DND-41 (cell line): ENCODE data around the gene MYH11.

Experiments
- ATAC-seq: fragments of 200-7000 bp; cut with Tn5 transposase; 3 replicates; pipeline ENCODE4 v1.9.1; 2021; ENCODE audit warnings: low read depth; ENCODE audit not compliant: insufficient read depth
- DNase-seq: peaks from one replicate; pipeline ENCODE4 v3.0.0-alpha.2; 2020
- H2AFZ ChIP-seq: 2 replicates; pipeline ENCODE4 v1.6.0; 2012; ENCODE audit warnings: low read depth, low read length
- H3K27ac ChIP-seq: 2 replicates; pipeline ENCODE4 v1.5.1; 2012; ENCODE audit warnings: low read length, inconsistent platforms
- H3K27me3 ChIP-seq: fragments of 200-600 bp; sonication (generic); 2 replicates; pipeline ENCODE4 v1.6.0; 2012; ENCODE audit warnings: low read length, mild to moderate bottlenecking, inconsistent platforms; ENCODE audit not compliant: insufficient read depth, poor library complexity
- H3K36me3 ChIP-seq: 2 replicates; pipeline ENCODE4 v1.5.1; 2012; ENCODE audit warnings: low read length, inconsistent platforms; ENCODE audit not compliant: insufficient read depth
- H3K4me1 ChIP-seq: 2 replicates; pipeline ENCODE4 v1.5.1; 2012; ENCODE audit warnings: mild to moderate bottlenecking, low read length; ENCODE audit not compliant: insufficient read depth
- H3K4me2 ChIP-seq: 2 replicates; pipeline ENCODE4 v1.6.0; 2012; ENCODE audit warnings: mild to moderate bottlenecking, moderate library complexity, low read length, inconsistent platforms; ENCODE audit not compliant: insufficient read depth
- H3K4me3 ChIP-seq, 2 experiments: fragments of 200-600 bp in 1 of 2; shearing (Covaris generic) in 1 of 2; 2 replicates each; pipeline ENCODE4 v1.5.1; 2012 to 2016; ENCODE audit warnings: inconsistent platforms in 2 of 2, low read length in 2 of 2, mild to moderate bottlenecking in 2 of 2, low read depth in 1 of 2, moderate library complexity in 1 of 2
- H3K79me2 ChIP-seq: 2 replicates; pipeline ENCODE4 v1.6.0; 2012; ENCODE audit warnings: low read length, inconsistent platforms; ENCODE audit not compliant: insufficient read depth
- H3K9ac ChIP-seq: 2 replicates; pipeline ENCODE4 v1.6.0; 2012; ENCODE audit warnings: low read depth, mild to moderate bottlenecking, inconsistent platforms, low read length, moderate library complexity
- H3K9me3 ChIP-seq: 2 replicates; pipeline ENCODE4 v1.5.1; 2012; ENCODE audit warnings: low read length, moderate library complexity, mild to moderate bottlenecking, inconsistent platforms; ENCODE audit not compliant: insufficient read depth, severe bottlenecking
- H4K20me1 ChIP-seq: 2 replicates; pipeline ENCODE4 v1.6.0; 2012; ENCODE audit warnings: low read length; ENCODE audit not compliant: insufficient read depth
- EZH2 ChIP-seq: IDR thresholded peaks from 3 replicates; pipeline ENCODE4 v1.6.1; 2012; ENCODE audit warnings: borderline replicate concordance, low read depth, mild to moderate bottlenecking, moderate library complexity, low read length, inconsistent platforms; ENCODE audit not compliant: severe bottlenecking
- TF ChIP-seq, protein P1 (sequence below): IDR thresholded peaks from 2 replicates; pipeline ENCODE4 v1.5.1; 2012; ENCODE audit warnings: borderline replicate concordance, low read length, moderate library complexity, mild to moderate bottlenecking; ENCODE audit not compliant: poor library complexity, severe bottlenecking; ENCODE audit errors: extremely low read depth

Gene MYH11

DNA sequence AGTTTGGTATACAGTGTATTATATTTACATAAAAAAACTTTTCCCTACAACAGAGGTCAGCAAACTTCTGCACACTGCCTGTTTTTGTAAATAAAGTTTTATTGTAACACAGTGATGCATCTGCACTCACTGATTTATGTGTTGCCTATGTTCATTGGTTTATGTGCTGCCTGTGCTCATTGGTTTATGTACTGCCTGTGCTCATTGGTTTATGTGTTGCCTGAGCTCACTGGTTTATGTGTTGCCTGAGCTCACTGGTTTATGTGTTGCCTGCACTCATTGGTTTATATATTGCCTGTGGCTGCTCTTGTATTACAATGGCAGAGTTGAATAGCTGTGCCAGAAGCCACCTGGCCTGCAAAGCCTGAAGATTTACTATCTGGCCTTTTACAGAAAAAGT is 81.6 kb downstream of the MYH11 start:
- ATAC-seq (no peak), DNase-seq (no peak)
- H3K27me3 ChIP-seq, result no peaks in the 10 kb centered on the region
- H3K4me3 ChIP-seq, result no peak overlapping the region
- H2AFZ ChIP-seq, result no peak overlapping the region
- no peak overlapping the region for H3K4me2 ChIP-seq
- H3K9ac ChIP-seq, result no peak overlapping the region
- H3K36me3 ChIP-seq, result no peaks in the 10 kb centered on the region
- H4K20me1 ChIP-seq, result no peaks in the 10 kb centered on the region
- H3K9me3 ChIP-seq, result no peaks in the 10 kb centered on the region
- H3K79me2 ChIP-seq, result no peaks in the 10 kb centered on the region
- TF ChIP-seq, protein P1, sequence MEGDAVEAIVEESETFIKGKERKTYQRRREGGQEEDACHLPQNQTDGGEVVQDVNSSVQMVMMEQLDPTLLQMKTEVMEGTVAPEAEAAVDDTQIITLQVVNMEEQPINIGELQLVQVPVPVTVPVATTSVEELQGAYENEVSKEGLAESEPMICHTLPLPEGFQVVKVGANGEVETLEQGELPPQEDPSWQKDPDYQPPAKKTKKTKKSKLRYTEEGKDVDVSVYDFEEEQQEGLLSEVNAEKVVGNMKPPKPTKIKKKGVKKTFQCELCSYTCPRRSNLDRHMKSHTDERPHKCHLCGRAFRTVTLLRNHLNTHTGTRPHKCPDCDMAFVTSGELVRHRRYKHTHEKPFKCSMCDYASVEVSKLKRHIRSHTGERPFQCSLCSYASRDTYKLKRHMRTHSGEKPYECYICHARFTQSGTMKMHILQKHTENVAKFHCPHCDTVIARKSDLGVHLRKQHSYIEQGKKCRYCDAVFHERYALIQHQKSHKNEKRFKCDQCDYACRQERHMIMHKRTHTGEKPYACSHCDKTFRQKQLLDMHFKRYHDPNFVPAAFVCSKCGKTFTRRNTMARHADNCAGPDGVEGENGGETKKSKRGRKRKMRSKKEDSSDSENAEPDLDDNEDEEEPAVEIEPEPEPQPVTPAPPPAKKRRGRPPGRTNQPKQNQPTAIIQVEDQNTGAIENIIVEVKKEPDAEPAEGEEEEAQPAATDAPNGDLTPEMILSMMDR, result no peak
- TF ChIP-seq EZH2, result no peak
- no peaks in the 10 kb centered on the region for H3K4me1 ChIP-seq
- H3K27ac ChIP-seq, result no peak overlapping the region

DNA sequence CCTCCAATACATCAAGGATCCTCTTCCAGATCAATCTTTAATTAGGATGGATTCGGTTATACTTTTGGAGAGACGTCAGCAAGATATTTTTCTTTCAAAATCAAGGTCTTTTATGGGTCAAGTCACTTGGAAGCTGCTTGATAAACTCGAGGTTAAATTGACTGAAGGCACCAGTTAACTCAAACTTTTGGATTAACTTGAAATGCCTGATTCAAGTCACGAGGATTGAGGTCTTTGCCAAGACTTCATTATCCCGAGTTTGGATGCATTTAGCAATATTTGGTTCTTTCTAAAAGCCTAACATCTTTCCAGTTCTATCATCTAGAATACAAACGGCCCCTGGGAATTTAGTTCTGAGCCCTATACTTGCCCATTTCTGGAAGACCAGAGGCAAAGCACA is 82.9 kb downstream of the MYH11 start:
- no peak overlapping the region for H3K9ac ChIP-seq
- TF ChIP-seq, protein P1, result no peak
- TF ChIP-seq EZH2, result no peak
- ATAC-seq, result no peak
- no peaks in the 10 kb centered on the region for H3K9me3 ChIP-seq
- H3K36me3 ChIP-seq, result no peaks in the 10 kb centered on the region
- DNase-seq, result no peak
- no peaks in the 10 kb centered on the region for H3K27me3 ChIP-seq
- H4K20me1 ChIP-seq, result no peaks in the 10 kb centered on the region
- H3K4me3 ChIP-seq, result no peak overlapping the region
- no peaks in the 10 kb centered on the region for H3K4me1 ChIP-seq
- H3K27ac ChIP-seq, result no peak overlapping the region
- H3K79me2 ChIP-seq, result no peaks in the 10 kb centered on the region
- no peak overlapping the region for H3K4me2 ChIP-seq
- H2AFZ ChIP-seq, result no peak overlapping the region

- H3K9ac ChIP-seq, result no peak overlapping the region
- no peak overlapping the region for H3K4me2 ChIP-seq
- H3K4me3 ChIP-seq, result no peak overlapping the region
- no peaks in the 10 kb centered on the region for H3K4me1 ChIP-seq
- no peaks in the 10 kb centered on the region for H3K79me2 ChIP-seq
- no peak for DNase-seq
- ATAC-seq, result no peak
- H4K20me1 ChIP-seq, result no peaks in the 10 kb centered on the region
- H3K9me3 ChIP-seq, result peaks cover 2% of the 10 kb centered on the region
- no peaks in the 10 kb centered on the region for H3K36me3 ChIP-seq
- no peak overlapping the region for H3K27ac ChIP-seq
- no peak for TF ChIP-seq EZH2
- TF ChIP-seq, protein P1, result no peak
- no peak overlapping the region for H2AFZ ChIP-seq
- no peaks in the 10 kb centered on the region for H3K27me3 ChIP-seq
These were observed 84.1 kb downstream of the MYH11 start for GRCh38 chr16:15772579-15773293.
